Activated CD4-positive, alpha-beta memory T cell treated with anti-CD3 and anti-CD28 coated beads for 36 hours (primary cell): Measurements from ENCODE around the gene ZNF280D. TPM values are rescaled to one million over a fixed set of nuclear protein-coding genes. Genes with fewer than 3 reads are reported as not detected.

Source experiments
- CTCF ChIA-PET: fragments of 350-600 bp; sonication (Branson Sonifier 250); formaldehyde crosslinking; loops from one replicate; lab custom pipeline; 2021; ENCODE audit warnings: antibody characterized with exemption, inconsistent platforms; lab: Charles Lee
- POLR2A ChIA-PET: fragments of 350-600 bp; sonication (Branson Sonifier 250); formaldehyde crosslinking; loops from one replicate; lab custom pipeline; 2021; ENCODE audit warnings: antibody characterized with exemption; lab: Charles Lee
- DNase-seq: peaks from one replicate; pipeline ENCODE4 v3.0.0-alpha.2; 2020
- H3K27ac Mint-ChIP-seq: one replicate; pipeline ENCODE4 v1.8.0; 2021; ENCODE audit warnings: mixed read lengths
- H3K27me3 Mint-ChIP-seq: one replicate; pipeline ENCODE4 v1.8.0; 2021; ENCODE audit warnings: mixed read lengths
- H3K36me3 Mint-ChIP-seq: one replicate; pipeline ENCODE4 v1.8.0; 2021; ENCODE audit warnings: mixed read lengths
- H3K4me1 Mint-ChIP-seq: one replicate; pipeline ENCODE4 v1.8.0; 2021; ENCODE audit warnings: low read depth, mixed read lengths
- H3K4me3 Mint-ChIP-seq: one replicate; pipeline ENCODE4 v1.8.0; 2021; ENCODE audit warnings: mild to moderate bottlenecking, mixed read lengths
- H3K9me3 Mint-ChIP-seq: one replicate; pipeline ENCODE4 v1.8.0; 2021; ENCODE audit warnings: mixed read lengths
- intact Hi-C: fragments of 100-400 bp; cut with micrococcal nuclease; formaldehyde crosslinking; loops from one replicate; pipeline ENCODE4 v1.15.1; 2023
- total RNA-seq, 2 experiments: library from RNA; stranded (reverse); gene quantifications; one replicate each; pipeline ENCODE4 v1.2.3, GENCODE V29; 2021

Gene ZNF280D
- total RNA-seq, 2 experiments from 2014 or later: 18.0 to 19.3 TPM

DNA sequence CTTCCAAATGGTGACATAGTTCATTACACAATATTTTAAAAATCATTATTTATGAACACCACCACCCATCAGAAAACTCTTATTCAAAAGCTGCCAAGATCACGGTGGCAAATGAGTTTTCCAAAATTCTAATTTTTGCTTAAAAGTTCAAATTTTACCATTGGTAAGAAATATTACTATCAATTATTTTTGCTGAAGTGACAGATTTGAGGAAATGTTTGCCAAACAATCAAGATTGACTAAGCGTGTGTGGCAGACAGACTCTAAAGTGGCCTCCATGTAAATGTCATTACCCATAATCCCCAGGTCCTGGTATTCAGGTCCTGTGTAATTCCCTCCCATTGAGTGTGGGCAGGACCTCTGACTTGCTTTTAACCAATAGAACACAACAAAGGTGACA lies 35.0 kb downstream of the ZNF280D start:
- POLR2A ChIA-PET: no interaction called here
- H3K36me3 Mint-ChIP-seq: peaks cover 23% of the 10 kb centered on the region
- no peaks in the 10 kb centered on the region for H3K27me3 Mint-ChIP-seq
- CTCF ChIA-PET: no interaction called here
- H3K9me3 Mint-ChIP-seq: no peaks in the 10 kb centered on the region
- intact Hi-C loops: no loop called here
- H3K27ac Mint-ChIP-seq: no peak overlapping the region
- H3K4me3 Mint-ChIP-seq: no peak overlapping the region
- peaks cover 4% of the 10 kb centered on the region for H3K4me1 Mint-ChIP-seq
- DNase-seq: no peak

DNA sequence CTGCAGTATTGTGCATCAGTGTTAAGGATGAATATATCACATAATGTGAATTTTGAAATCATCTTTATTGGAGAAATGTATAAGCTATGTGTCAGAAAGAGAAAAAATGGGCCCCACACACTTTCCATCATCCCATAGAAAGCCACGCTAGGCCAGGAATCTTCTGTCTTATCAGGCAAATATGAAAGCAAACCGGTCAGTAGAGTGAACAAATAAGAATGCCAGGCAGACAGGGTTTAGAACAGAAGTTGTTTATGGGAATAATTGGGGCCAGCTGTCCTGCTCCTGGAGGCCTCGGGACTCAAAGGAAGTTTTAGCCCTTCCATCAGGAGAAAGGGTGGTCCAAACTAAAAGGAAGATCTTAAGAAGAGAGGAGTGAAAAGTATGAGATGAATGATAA lies 39.5 kb downstream of the ZNF280D start:
- Mint-ChIP-seq H3K4me1 (peaks cover 5% of the 10 kb centered on the region), H3K36me3 (peaks cover 9% of the 10 kb centered on the region), H3K27ac (no peak overlapping the region), H3K4me3 (no peak overlapping the region), H3K9me3 (no peaks in the 10 kb centered on the region), H3K27me3 (no peaks in the 10 kb centered on the region)
- intact Hi-C loops: no loop called here
- no peak for DNase-seq
- POLR2A ChIA-PET: no interaction called here
- CTCF ChIA-PET: no interaction called here

DNA sequence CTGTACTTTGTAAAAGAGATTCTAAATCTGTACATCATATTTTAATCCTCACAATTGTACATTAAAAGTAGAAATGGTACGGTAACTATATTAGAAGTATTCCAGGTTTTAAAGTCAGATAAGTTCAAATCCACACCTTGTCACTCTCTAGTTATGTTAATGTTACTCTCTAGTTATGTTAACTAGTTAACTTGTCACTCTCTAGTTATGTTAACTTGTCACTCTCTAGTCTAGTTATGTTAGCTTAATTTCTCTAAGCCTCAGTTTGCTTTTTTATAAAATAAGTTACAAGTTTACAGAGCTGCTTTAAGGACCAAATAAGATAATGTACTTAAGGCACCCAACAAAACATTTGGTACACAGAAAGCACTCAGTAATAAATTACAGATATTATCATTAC lies 42.6 kb downstream of the ZNF280D start:
- intact Hi-C loops: no loop called here
- H3K27ac Mint-ChIP-seq: no peak overlapping the region
- H3K4me1 Mint-ChIP-seq: peaks cover 5% of the 10 kb centered on the region
- no peak for DNase-seq
- CTCF ChIA-PET: no interaction called here
- no peaks in the 10 kb centered on the region for H3K9me3 Mint-ChIP-seq
- H3K36me3 Mint-ChIP-seq: peaks cover 7% of the 10 kb centered on the region
- H3K4me3 Mint-ChIP-seq: no peak overlapping the region
- H3K27me3 Mint-ChIP-seq: no peaks in the 10 kb centered on the region
- POLR2A ChIA-PET: interaction anchor here (0.8 kb wide), 1 partner anchor 53 kb away, joined by 3 read pairs; no protein-coding TSS in a partner anchor

DNA sequence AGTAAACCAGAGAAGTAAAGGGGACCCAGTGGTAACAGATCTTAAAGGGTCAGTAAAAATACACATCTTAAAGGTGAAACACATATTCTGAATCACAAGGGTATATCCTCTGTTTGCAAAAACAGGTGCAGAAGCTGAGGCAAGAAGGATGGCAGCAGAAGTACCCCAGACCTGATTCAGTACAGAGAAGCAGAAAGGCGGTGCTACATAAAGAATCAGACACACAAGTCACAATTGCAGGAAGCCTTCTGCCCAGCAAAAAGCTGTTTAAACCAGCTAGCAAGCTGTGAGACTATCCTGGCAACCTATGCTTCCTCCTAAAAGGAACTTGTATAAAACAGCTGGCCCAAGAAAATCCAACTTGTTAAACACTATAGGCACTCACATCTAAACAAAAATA lies 49.4 kb downstream of the ZNF280D start:
- ChIA-PET POLR2A (no interaction called here), CTCF (interaction anchor here (1.0 kb wide), 1 partner anchor 193 kb away, joined by 3 read pairs; no protein-coding TSS in a partner anchor)
- H3K9me3 Mint-ChIP-seq: no peaks in the 10 kb centered on the region
- H3K4me1 Mint-ChIP-seq: no peaks in the 10 kb centered on the region
- H3K27ac Mint-ChIP-seq: no peak overlapping the region
- intact Hi-C loops: no loop called here
- H3K27me3 Mint-ChIP-seq: no peaks in the 10 kb centered on the region
- no peak overlapping the region for H3K4me3 Mint-ChIP-seq
- DNase-seq: no peak
- peaks cover 10% of the 10 kb centered on the region for H3K36me3 Mint-ChIP-seq

DNA sequence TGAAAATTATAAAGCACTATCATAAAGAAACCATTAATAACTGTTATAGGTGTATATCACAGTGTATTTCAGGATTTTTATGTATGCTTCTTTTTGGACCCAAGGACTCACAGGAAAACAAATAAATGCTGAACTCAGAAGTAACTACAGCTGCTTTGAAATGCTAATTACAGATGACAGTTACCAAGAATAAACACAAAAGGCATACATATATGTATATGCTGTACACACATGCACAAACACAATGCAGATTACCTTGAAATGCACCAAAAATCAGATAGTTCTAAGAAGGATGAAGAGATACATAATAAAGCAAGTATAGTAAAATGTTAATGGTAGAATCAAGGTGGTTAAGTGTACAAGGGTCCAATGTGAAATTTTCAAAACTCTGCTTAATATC lies 52.2 kb downstream of the ZNF280D start:
- Mint-ChIP-seq H3K4me1 (no peaks in the 10 kb centered on the region), H3K27ac (no peak overlapping the region), H3K4me3 (no peak overlapping the region), H3K9me3 (no peaks in the 10 kb centered on the region), H3K36me3 (peaks cover 17% of the 10 kb centered on the region), H3K27me3 (no peaks in the 10 kb centered on the region)
- CTCF ChIA-PET: no interaction called here
- POLR2A ChIA-PET: no interaction called here
- intact Hi-C loops: no loop called here
- no peak for DNase-seq

DNA sequence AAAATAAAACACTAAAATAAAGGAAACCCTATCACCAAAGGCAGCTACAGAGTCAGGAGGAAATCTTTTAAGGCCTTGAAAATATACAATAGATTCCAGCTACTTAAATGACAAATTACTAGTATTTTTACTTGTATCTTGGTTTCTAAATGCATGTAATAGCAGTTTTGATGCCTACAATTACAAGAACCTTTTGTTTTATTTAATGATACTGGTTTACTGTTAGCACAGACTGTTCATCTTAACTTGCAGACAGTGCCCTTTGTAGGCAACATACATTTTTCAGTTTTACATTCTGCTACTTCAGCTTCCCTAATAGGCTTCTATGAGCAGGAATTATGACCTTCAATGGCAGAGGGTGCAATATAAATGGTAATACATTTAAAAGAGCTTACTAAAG lies 54.1 kb downstream of the ZNF280D start:
- Mint-ChIP-seq H3K27me3 (no peaks in the 10 kb centered on the region), H3K27ac (no peak overlapping the region), H3K4me3 (no peak overlapping the region), H3K9me3 (no peaks in the 10 kb centered on the region), H3K4me1 (no peaks in the 10 kb centered on the region), H3K36me3 (peaks cover 27% of the 10 kb centered on the region)
- no peak for DNase-seq
- intact Hi-C loops: no loop called here
- CTCF ChIA-PET: interaction anchor here (1.3 kb wide), 1 partner anchor 184 kb away, joined by 3 read pairs; no protein-coding TSS in a partner anchor
- POLR2A ChIA-PET: no interaction called here

DNA sequence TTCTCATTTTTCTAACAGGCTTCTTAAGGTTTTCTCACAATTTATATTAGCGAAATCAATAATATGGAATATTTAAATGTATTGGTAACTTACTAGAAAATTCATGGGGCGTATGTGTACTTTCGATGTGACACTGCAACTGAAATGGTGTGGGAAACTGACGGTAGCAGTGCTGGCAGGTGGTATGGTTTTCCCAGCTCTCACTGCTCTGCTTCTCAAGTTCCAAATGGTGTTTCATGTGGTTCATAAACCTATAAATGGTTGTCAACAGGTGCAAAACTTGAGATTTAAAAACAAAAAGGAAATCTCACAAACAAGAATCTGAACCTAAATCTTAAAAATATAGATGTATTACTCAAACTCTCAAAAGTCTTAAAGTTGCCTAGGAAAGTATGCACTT lies 54.7 kb downstream of the ZNF280D start:
- Mint-ChIP-seq H3K27ac (no peak overlapping the region), H3K36me3 (peaks cover 30% of the 10 kb centered on the region), H3K27me3 (no peaks in the 10 kb centered on the region), H3K4me3 (no peak overlapping the region), H3K4me1 (no peaks in the 10 kb centered on the region), H3K9me3 (no peaks in the 10 kb centered on the region)
- POLR2A ChIA-PET: no interaction called here
- CTCF ChIA-PET: no interaction called here
- intact Hi-C loops: no loop called here
- DNase-seq: no peak

DNA sequence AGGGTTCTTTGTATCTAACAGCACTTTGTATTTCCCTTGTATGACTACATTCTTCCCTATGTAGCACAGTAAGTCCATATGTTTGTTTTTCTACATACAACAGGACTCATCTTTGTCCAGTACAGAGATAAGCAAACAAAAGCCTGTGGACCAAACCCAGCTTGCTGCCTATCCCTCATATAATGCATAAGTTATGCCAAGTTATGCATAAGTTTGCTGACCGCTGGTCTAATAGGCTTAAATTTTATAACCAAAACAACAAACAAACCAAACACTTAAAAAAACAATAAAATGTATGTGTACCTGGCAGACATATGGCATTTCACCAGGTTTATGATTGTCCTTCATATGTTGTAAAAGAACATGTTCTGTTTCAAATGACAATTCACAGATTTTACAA lies 56.0 kb downstream of the ZNF280D start:
- DNase-seq: no peak
- CTCF ChIA-PET: interaction anchor here (0.6 kb wide), 1 partner anchor 774 kb away, joined by 3 read pairs; no protein-coding TSS in a partner anchor
- intact Hi-C loops: no loop called here
- POLR2A ChIA-PET: no interaction called here
- H3K9me3 Mint-ChIP-seq: no peaks in the 10 kb centered on the region
- H3K36me3 Mint-ChIP-seq: peaks cover 39% of the 10 kb centered on the region
- no peaks in the 10 kb centered on the region for H3K4me1 Mint-ChIP-seq
- H3K4me3 Mint-ChIP-seq: no peak overlapping the region
- no peaks in the 10 kb centered on the region for H3K27me3 Mint-ChIP-seq
- no peak overlapping the region for H3K27ac Mint-ChIP-seq

DNA sequence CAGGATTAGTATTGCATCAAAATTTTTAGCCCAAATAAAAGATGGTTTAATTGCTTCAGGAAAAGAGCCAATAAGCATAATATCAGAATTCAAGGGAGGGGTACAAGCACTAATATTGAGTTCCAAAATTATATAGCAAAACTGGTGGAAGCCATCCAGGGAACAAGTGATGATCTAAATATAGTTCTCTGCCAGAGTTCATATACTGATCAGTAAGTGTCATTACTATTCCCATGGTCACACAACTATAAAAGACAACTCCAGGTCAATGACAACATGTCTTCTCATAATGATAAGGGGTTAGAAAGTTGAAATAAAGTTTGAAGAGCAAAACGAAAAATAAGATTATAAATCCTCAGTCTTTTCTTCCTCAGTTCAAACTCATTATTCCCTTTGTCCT lies 57.4 kb downstream of the ZNF280D start:
- intact Hi-C loops: no loop called here
- Mint-ChIP-seq H3K9me3 (no peaks in the 10 kb centered on the region), H3K4me3 (no peak overlapping the region), H3K4me1 (no peaks in the 10 kb centered on the region), H3K27ac (no peak overlapping the region), H3K36me3 (peaks cover 46% of the 10 kb centered on the region), H3K27me3 (no peaks in the 10 kb centered on the region)
- CTCF ChIA-PET: no interaction called here
- DNase-seq: no peak
- POLR2A ChIA-PET: no interaction called here

DNA sequence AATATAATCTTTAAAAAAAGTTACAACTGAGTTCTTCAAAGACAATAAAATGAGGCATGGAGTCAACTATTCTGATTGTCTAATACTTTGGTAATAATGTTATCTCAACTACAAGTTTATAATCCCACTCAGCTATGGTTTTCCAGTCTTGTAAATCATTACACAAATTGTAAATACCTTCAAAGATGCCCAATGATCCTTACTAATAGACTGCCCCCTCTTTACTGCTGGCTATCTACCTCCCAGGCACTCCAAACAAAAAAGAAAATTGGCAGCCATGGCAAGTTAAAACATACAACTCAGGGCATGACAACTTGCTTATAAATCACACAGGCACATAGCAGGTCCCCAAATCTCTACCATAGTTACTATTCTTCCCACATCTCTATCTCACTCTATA lies 58.5 kb downstream of the ZNF280D start:
- intact Hi-C loops: no loop called here
- Mint-ChIP-seq H3K9me3 (no peaks in the 10 kb centered on the region), H3K4me1 (no peaks in the 10 kb centered on the region), H3K36me3 (peaks cover 44% of the 10 kb centered on the region), H3K27me3 (no peaks in the 10 kb centered on the region), H3K27ac (no peak overlapping the region), H3K4me3 (no peak overlapping the region)
- no peak for DNase-seq
- CTCF ChIA-PET: no interaction called here
- POLR2A ChIA-PET: no interaction called here

DNA sequence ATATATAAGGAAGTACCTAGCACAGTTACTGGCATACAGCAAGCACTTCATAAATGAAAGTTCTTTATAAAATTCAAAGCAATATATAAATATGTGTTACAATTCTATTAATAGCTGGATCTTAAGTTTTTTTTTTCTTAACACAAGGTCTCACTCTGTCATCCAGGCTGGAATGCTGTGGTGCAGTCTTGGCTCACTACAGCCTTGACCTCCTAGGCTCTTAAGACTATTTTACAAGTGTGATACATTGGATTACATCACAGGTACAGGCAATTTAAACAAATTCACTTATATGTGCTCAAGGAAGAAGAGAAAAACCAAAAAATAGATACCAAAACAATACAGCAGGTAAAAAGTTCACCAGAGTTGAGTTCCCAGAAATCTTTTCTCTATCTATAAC lies 60.6 kb downstream of the ZNF280D start:
- DNase-seq: no peak
- Mint-ChIP-seq H3K4me1 (no peaks in the 10 kb centered on the region), H3K27me3 (no peaks in the 10 kb centered on the region), H3K4me3 (no peak overlapping the region), H3K36me3 (peaks cover 44% of the 10 kb centered on the region), H3K27ac (no peak overlapping the region), H3K9me3 (no peaks in the 10 kb centered on the region)
- ChIA-PET CTCF (no interaction called here), POLR2A (no interaction called here)
- intact Hi-C loops: no loop called here

DNA sequence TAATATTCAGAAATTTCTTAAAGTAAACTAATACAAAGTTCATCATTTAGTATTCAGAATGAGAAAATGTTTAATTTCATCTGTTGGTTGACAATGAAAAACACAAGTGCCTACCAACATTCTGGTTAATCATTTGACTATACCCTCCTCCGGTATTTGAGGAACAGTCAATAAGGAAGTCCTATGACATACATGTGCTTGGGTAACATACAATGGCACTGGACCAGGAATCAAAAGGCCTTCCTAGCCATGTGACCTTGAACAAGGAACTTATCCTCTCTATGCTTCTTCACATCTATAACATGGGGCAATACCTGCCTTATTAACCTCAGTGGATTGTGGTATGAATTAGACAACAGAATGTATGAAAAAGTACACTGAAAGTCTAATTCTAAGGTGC lies 65.8 kb downstream of the ZNF280D start:
- Mint-ChIP-seq H3K4me1 (no peaks in the 10 kb centered on the region), H3K9me3 (no peaks in the 10 kb centered on the region), H3K36me3 (peaks cover 39% of the 10 kb centered on the region), H3K4me3 (no peak overlapping the region), H3K27me3 (no peaks in the 10 kb centered on the region), H3K27ac (no peak overlapping the region)
- DNase-seq: no peak
- intact Hi-C loops: no loop called here
- POLR2A ChIA-PET: no interaction called here
- CTCF ChIA-PET: no interaction called here

DNA sequence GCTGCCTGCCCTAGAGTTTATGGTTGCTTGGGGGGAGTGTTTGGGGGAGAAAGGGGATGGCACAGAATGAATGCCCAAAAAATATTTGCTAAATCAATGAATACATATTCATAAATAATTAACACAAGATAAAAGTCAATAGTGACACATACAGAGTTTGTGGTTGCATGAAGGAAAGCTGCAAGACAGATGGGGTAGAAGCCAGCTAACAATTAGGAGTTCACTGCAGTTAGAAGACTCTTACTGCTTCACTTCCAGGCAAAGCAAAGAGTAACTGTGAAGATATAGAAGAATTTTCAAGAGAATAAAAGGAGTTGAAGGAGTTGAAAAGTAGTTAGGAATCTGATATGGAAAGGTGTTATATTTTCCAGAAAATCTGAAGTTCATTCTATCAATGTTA lies 72.4 kb downstream of the ZNF280D start:
- H3K4me1 Mint-ChIP-seq: no peaks in the 10 kb centered on the region
- POLR2A ChIA-PET: no interaction called here

More for the DNA sequence above, 72.4 kb downstream of the ZNF280D start:
- CTCF ChIA-PET: interaction anchor here (1.0 kb wide), 1 partner anchor 170 kb away, joined by 4 read pairs; no protein-coding TSS in a partner anchor
- intact Hi-C loops: no loop called here
- Mint-ChIP-seq H3K36me3 (peaks cover 38% of the 10 kb centered on the region), H3K27me3 (no peaks in the 10 kb centered on the region), H3K4me3 (no peak overlapping the region), H3K27ac (no peak overlapping the region), H3K9me3 (no peaks in the 10 kb centered on the region)
- no peak for DNase-seq
